ENCODE data around the gene BTBD10.

DNA sequence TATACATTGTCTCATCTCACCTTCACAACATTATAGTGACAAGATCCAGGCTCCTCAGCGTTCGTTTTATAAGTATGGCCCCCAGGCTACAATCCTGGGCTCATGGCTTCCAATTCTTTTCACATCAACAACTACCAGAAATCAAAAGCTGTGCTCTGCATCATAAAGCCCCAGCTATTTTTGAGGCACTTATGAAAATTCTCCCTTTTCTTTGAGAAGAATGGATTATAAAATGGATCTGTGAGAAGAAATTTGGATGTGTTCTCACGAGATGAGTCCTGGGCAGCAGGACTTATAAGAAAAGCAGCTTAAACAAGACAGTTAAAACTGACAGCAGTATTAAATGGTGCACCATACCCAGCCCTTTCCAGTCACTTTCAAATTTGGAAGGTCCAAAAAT lies 80.3 kb downstream of the BTBD10 start:
- TF ChIP-seq EZH2 (IDR thresholded peaks at IDR 0.05; ENCODE audit: borderline replicate concordance, insufficient read depth, low read length, poor library complexity, severe bottlenecking) (no peak), CTCF (IDR thresholded peaks at IDR 0.05; ENCODE audit: poor library complexity, severe bottlenecking) (no peak), REST (IDR thresholded peaks at IDR 0.05; ENCODE audit: borderline replicate concordance) (no peak), RAD21 (conservative IDR thresholded peaks at IDR 0.05) (no peak), EP300 (conservative IDR thresholded peaks at IDR 0.05; ENCODE audit: poor library complexity, severe bottlenecking) (no peak), POLR2AphosphoS5 (IDR thresholded peaks at IDR 0.05) (no peak), TAF1 (IDR thresholded peaks at IDR 0.05; ENCODE audit: low read depth) (no peak)

Measured in neural cell (in vitro differentiated cells).